H9 (cell line): ENCODE data around the gene CAMK1G. TPM values are rescaled to one million over a fixed set of nuclear protein-coding genes. Genes with fewer than 3 reads are reported as not detected.

Experiments used
- DNase-seq: peaks from one replicate; pipeline ENCODE4 v3.0.0-alpha.2; 2017
- H2AFZ ChIP-seq: one replicate; pipeline ENCODE4 v1.6.1; 2013; ENCODE audit warnings: mild to moderate bottlenecking, low read length, control low read depth, moderate library complexity
- H2AK5ac ChIP-seq: 2 replicates; pipeline ENCODE4 v1.6.1; 2013; ENCODE audit warnings: low read length, control low read depth, mixed read lengths; ENCODE audit not compliant: insufficient read length
- H2BK120ac ChIP-seq: one replicate; pipeline ENCODE4 v1.6.1; 2013; ENCODE audit warnings: low read depth, mild to moderate bottlenecking, low read length, control low read depth, inconsistent platforms; ENCODE audit not compliant: poor library complexity, severe bottlenecking
- H2BK12ac ChIP-seq: 2 replicates; pipeline ENCODE4 v1.6.1; 2013; ENCODE audit warnings: low read length, control low read depth, mixed read lengths, low read depth; ENCODE audit not compliant: insufficient read length
- H2BK15ac ChIP-seq: 2 replicates; pipeline ENCODE4 v1.6.1; 2013; ENCODE audit warnings: low read depth, low read length, control low read depth
- H2BK20ac ChIP-seq: one replicate; pipeline ENCODE4 v1.6.1; 2013; ENCODE audit warnings: low read depth, mild to moderate bottlenecking, low read length, control low read depth, inconsistent platforms; ENCODE audit not compliant: poor library complexity, severe bottlenecking
- H2BK5ac ChIP-seq: 2 replicates; pipeline ENCODE4 v1.6.1; 2013; ENCODE audit warnings: low read length, control low read depth, mixed read lengths; ENCODE audit not compliant: insufficient read length
- H3K14ac ChIP-seq: 2 replicates; pipeline ENCODE4 v1.6.1; 2013; ENCODE audit warnings: low read length, control low read depth; ENCODE audit not compliant: insufficient read depth
- H3K18ac ChIP-seq: 2 replicates; pipeline ENCODE4 v1.6.1; 2013; ENCODE audit warnings: low read depth, mild to moderate bottlenecking, mixed read lengths, low read length, control low read depth; ENCODE audit not compliant: insufficient read length
- H3K23ac ChIP-seq: 2 replicates; pipeline ENCODE4 v1.6.1; 2013; ENCODE audit warnings: low read length, control low read depth, mixed read lengths, low read depth; ENCODE audit not compliant: insufficient read length
- H3K23me2 ChIP-seq: 2 replicates; pipeline ENCODE4 v1.6.1; 2013; ENCODE audit warnings: low read depth, mild to moderate bottlenecking, mixed read lengths, low read length, control low read depth; ENCODE audit not compliant: insufficient read length, poor library complexity, severe bottlenecking
- H3K27ac ChIP-seq: 2 replicates; pipeline ENCODE4 v1.5.1; 2013; ENCODE audit warnings: low read length, control low read depth, mixed read lengths, low read depth; ENCODE audit not compliant: insufficient read length
- H3K27me3 ChIP-seq: 2 replicates; pipeline ENCODE4 v1.6.1; 2013; ENCODE audit warnings: low read length, control low read depth, inconsistent platforms; ENCODE audit not compliant: insufficient read depth
- H3K4ac ChIP-seq: 2 replicates; pipeline ENCODE4 v1.6.1; 2013; ENCODE audit warnings: low read depth, mild to moderate bottlenecking, control low read depth, inconsistent platforms, low read length, moderate library complexity
- H3K4me1 ChIP-seq: 2 replicates; pipeline ENCODE4 v1.6.1; 2013; ENCODE audit warnings: low read length, control low read depth, inconsistent platforms; ENCODE audit not compliant: insufficient read depth
- H3K4me2 ChIP-seq: 2 replicates; pipeline ENCODE4 v1.6.1; 2013; ENCODE audit warnings: low read length, control low read depth, mixed read lengths; ENCODE audit not compliant: insufficient read length, insufficient read depth
- H3K56ac ChIP-seq: 2 replicates; pipeline ENCODE4 v1.6.1; 2013; ENCODE audit warnings: low read depth, mild to moderate bottlenecking, mixed read lengths, low read length, control low read depth; ENCODE audit not compliant: insufficient read length
- H3K79me1 ChIP-seq: 2 replicates; pipeline ENCODE4 v1.6.1; 2013; ENCODE audit warnings: low read depth, mild to moderate bottlenecking, moderate library complexity, low read length, control low read depth, inconsistent platforms; ENCODE audit not compliant: insufficient read depth, poor library complexity, severe bottlenecking
- H3K79me2 ChIP-seq: 2 replicates; pipeline ENCODE4 v1.6.1; 2013; ENCODE audit warnings: low read length, control low read depth, inconsistent platforms; ENCODE audit not compliant: insufficient read depth
- H3K9ac ChIP-seq: 2 replicates; pipeline ENCODE4 v1.6.1; 2013; ENCODE audit warnings: low read length, control low read depth, mixed read lengths; ENCODE audit not compliant: insufficient read length; ENCODE audit errors: extremely low read depth
- H3K9me3 ChIP-seq: one replicate; pipeline ENCODE4 v1.6.1; 2013; ENCODE audit warnings: low read depth, low read length, inconsistent platforms; ENCODE audit not compliant: control insufficient read depth
- H3T11ph ChIP-seq: one replicate; pipeline ENCODE4 v1.6.1; 2013; ENCODE audit warnings: mild to moderate bottlenecking, low read length, control low read depth, inconsistent platforms
- H4K20me1 ChIP-seq: one replicate; pipeline ENCODE4 v1.6.1; 2013; ENCODE audit not compliant: control insufficient read depth, insufficient read length, insufficient read depth
- H4K5ac ChIP-seq: 2 replicates; pipeline ENCODE4 v1.6.1; 2013; ENCODE audit warnings: low read depth, mild to moderate bottlenecking, mixed read lengths, low read length, control low read depth; ENCODE audit not compliant: insufficient read length
- H4K8ac ChIP-seq: replicated peaks from 2 replicates; pipeline ENCODE4 v1.6.1; 2013; ENCODE audit warnings: low read length, control low read depth, mixed read lengths, low read depth; ENCODE audit not compliant: insufficient read length
- H4K91ac ChIP-seq: 2 replicates; pipeline ENCODE4 v1.6.1; 2013; ENCODE audit warnings: low read depth, mild to moderate bottlenecking, moderate library complexity, mixed read lengths, low read length, control low read depth; ENCODE audit not compliant: insufficient read length
- H3K27ac Mint-ChIP-seq, 3 experiments: 2 replicates in 2 of 3; 3 replicates in 1 of 3; pipeline ENCODE4 v1.8.0; 2020 to 2021; ENCODE audit warnings: mixed read lengths in 3 of 3, mild to moderate bottlenecking in 1 of 3, moderate library complexity in 1 of 3
- H3K27me3 Mint-ChIP-seq: 2 replicates; pipeline ENCODE4 v1.8.0; 2021; ENCODE audit warnings: low read depth, mild to moderate bottlenecking, moderate library complexity, mixed read lengths
- H3K36me3 Mint-ChIP-seq, 3 experiments: 2 replicates in 2 of 3; 3 replicates in 1 of 3; pipeline ENCODE4 v1.8.0; 2020 to 2021; ENCODE audit warnings: low read depth in 3 of 3, mixed read lengths in 3 of 3; ENCODE audit not compliant: insufficient read depth in 1 of 3
- H3K4me1 Mint-ChIP-seq, 2 experiments: 2 replicates each; pipeline ENCODE4 v1.8.0; 2020; ENCODE audit warnings: mixed read lengths in 2 of 2
- H3K4me3 Mint-ChIP-seq, 2 experiments: 2 replicates in 1 of 2; 3 replicates in 1 of 2; pipeline ENCODE4 v1.8.0; 2020 to 2021; ENCODE audit warnings: mild to moderate bottlenecking in 2 of 2, mixed read lengths in 2 of 2, moderate library complexity in 1 of 2
- H3K9me3 Mint-ChIP-seq, 2 experiments: 2 replicates in 1 of 2; 3 replicates in 1 of 2; pipeline ENCODE4 v1.8.0; 2020; ENCODE audit warnings: mild to moderate bottlenecking in 2 of 2, mixed read lengths in 2 of 2, moderate library complexity in 1 of 2
- WGBS: extraction: QIAGEN DNeasy Blood & Tissue Kit; methylation state at CpG from one replicate; pipeline ENCODE4 v1.1.7; 2013; ENCODE audit warnings: missing lambda C conversion rate, low lambda C conversion rate, mixed read lengths; ENCODE audit not compliant: insufficient read length; ENCODE audit errors: extremely low coverage; 5-methylcytosine and 5-hydroxymethylcytosine counted together
- total RNA-seq: library from RNA; stranded (reverse); gene quantifications from 2 replicates; pipeline ENCODE4 v1.2.1, GENCODE V29; 2021
- TF ChIP-seq, protein P1 (sequence below): fragments of 200-600 bp; sonication (generic); conservative IDR thresholded peaks from 3 replicates; pipeline ENCODE4 v1.8.0; 2021; ENCODE audit warnings: antibody characterized with exemption, mild to moderate bottlenecking

CAMK1G gene
- total RNA-seq, 1 experiment from 2014 or later = 0.28 TPM

DNA sequence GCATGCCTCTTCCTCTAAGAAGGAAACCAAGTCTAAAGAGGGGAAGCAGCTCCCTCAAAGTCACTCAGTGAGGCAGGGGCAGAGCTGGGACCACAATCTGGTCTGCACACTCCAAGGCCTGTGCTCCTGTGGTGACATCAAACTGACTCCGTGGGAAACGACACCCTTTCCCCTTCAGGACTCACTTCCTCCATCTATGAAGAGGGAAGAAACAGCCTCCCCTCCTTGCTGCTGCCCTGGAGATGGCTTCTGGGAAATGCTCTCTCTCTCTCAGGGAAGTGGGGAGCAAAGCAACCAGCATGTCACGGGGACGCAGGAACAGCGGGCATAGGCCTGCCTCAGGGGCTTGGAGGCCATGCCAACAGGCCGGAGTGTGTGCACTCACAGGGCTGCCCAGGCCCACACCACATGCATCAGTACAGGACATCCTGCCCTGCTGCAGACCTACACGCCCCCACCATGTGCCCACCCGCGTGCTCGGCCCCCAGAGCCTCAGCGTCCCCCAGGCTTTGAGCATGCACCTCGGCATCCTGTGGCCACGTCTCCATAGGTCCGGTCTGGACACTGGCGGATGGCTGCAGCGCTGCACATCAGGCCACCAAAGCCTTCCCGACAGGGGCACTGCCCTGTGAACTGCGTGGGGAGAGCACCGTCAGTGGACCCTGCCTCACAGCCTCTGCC lies 43.0 kb downstream of the CAMK1G start:
- no peak overlapping the region for H3K23ac ChIP-seq
- TF ChIP-seq, protein P1, sequence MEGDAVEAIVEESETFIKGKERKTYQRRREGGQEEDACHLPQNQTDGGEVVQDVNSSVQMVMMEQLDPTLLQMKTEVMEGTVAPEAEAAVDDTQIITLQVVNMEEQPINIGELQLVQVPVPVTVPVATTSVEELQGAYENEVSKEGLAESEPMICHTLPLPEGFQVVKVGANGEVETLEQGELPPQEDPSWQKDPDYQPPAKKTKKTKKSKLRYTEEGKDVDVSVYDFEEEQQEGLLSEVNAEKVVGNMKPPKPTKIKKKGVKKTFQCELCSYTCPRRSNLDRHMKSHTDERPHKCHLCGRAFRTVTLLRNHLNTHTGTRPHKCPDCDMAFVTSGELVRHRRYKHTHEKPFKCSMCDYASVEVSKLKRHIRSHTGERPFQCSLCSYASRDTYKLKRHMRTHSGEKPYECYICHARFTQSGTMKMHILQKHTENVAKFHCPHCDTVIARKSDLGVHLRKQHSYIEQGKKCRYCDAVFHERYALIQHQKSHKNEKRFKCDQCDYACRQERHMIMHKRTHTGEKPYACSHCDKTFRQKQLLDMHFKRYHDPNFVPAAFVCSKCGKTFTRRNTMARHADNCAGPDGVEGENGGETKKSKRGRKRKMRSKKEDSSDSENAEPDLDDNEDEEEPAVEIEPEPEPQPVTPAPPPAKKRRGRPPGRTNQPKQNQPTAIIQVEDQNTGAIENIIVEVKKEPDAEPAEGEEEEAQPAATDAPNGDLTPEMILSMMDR = no peak
- Mint-ChIP-seq H3K9me3 (no peaks in the 10 kb centered on the region), H3K4me1 (peaks cover 29 to 35% of the 10 kb centered on the region in 2 experiments), H3K27me3 (peaks cover 7% of the 10 kb centered on the region), H3K36me3 (no peaks in the 10 kb centered on the region; a peak in 1 of 7 replicates), H3K4me3 (no peak overlapping the region), H3K27ac (no peak overlapping the region)
- H3K4ac ChIP-seq = no peak overlapping the region; the same call in 1 of the 2 replicates
- no peak overlapping the region for H3T11ph ChIP-seq
- no CpG with 5 or more reads among the region's 19 CpGs for WGBS
- no peak overlapping the region for H3K4me2 ChIP-seq
- H2BK120ac ChIP-seq = no peak overlapping the region
- DNase-seq = no peak
- H2AK5ac ChIP-seq = no peak overlapping the region
- no peak overlapping the region for H3K9ac ChIP-seq
- H3K79me1 ChIP-seq = no peaks in the 10 kb centered on the region
- no peak overlapping the region for H2BK5ac ChIP-seq
- no peak overlapping the region for H4K91ac ChIP-seq
- no peak overlapping the region for H4K8ac ChIP-seq
- no peaks in the 10 kb centered on the region for H3K23me2 ChIP-seq
- H2BK15ac ChIP-seq = no peak overlapping the region
- no peak overlapping the region; the same call in 1 of the 2 replicates for H3K14ac ChIP-seq
- H2BK20ac ChIP-seq = no peak overlapping the region
- no peak overlapping the region for H3K56ac ChIP-seq
- no peak overlapping the region for H2AFZ ChIP-seq
- H2BK12ac ChIP-seq = no peak overlapping the region
- no peak overlapping the region for H4K5ac ChIP-seq
- no peak overlapping the region for H3K18ac ChIP-seq
- no peaks in the 10 kb centered on the region for H4K20me1 ChIP-seq
- no peaks in the 10 kb centered on the region; the same call in 1 of the 2 replicates for H3K4me1 ChIP-seq
- H3K27ac ChIP-seq = no peak overlapping the region
- H3K79me2 ChIP-seq = no peaks in the 10 kb centered on the region
- H3K27me3 ChIP-seq = no peaks in the 10 kb centered on the region
- no peaks in the 10 kb centered on the region for H3K9me3 ChIP-seq
